Measurements from ENCODE around the gene TMEM178B. TPM values are rescaled to one million over a fixed set of nuclear protein-coding genes. Genes with fewer than 3 reads are reported as not detected.

Gene TMEM178B
- total RNA-seq, 1 experiment from 2014 or later: 0.11 TPM

- Histone ChIP-seq H3K4me1 (peaks cover 2% of the 10 kb centered on the region; the same call in 1 of the 2 replicates), H3K36me3 (ENCODE audit: control insufficient read depth, insufficient read depth, low read length) (no peaks in the 10 kb centered on the region), H3K27me3 (replicated peaks; ENCODE audit: control insufficient read depth, insufficient read depth, low read length) (no peaks in the 10 kb centered on the region), H3K4me3 (ENCODE audit: low read depth, low read length) (no peak overlapping the region), H3K9me3 (no peaks in the 10 kb centered on the region)
- Mint-ChIP-seq H3K4me3 (ENCODE audit: unreplicated experiment) (no peak overlapping the region), H3K36me3 (ENCODE audit: insufficient read depth, unreplicated experiment) (no peaks in the 10 kb centered on the region), H3K4me1 (ENCODE audit: low read depth, unreplicated experiment) (peaks cover 4% of the 10 kb centered on the region), H3K9me3 (ENCODE audit: unreplicated experiment) (no peaks in the 10 kb centered on the region), H3K27me3 (ENCODE audit: insufficient read depth, unreplicated experiment) (peaks cover 8% of the 10 kb centered on the region), H3K27ac (ENCODE audit: unreplicated experiment) (no peak overlapping the region)
- DNase-seq: no peak
- intact Hi-C loops (cut with micrococcal nuclease; ENCODE audit: unreplicated experiment): no loop called here
- ChIA-PET CTCF (interaction anchor here (0.5 kb wide), 1 partner anchor 224 kb away, joined by 3 read pairs; no protein-coding TSS in a partner anchor), POLR2A (no interaction called here)
- TF ChIP-seq, protein P1, sequence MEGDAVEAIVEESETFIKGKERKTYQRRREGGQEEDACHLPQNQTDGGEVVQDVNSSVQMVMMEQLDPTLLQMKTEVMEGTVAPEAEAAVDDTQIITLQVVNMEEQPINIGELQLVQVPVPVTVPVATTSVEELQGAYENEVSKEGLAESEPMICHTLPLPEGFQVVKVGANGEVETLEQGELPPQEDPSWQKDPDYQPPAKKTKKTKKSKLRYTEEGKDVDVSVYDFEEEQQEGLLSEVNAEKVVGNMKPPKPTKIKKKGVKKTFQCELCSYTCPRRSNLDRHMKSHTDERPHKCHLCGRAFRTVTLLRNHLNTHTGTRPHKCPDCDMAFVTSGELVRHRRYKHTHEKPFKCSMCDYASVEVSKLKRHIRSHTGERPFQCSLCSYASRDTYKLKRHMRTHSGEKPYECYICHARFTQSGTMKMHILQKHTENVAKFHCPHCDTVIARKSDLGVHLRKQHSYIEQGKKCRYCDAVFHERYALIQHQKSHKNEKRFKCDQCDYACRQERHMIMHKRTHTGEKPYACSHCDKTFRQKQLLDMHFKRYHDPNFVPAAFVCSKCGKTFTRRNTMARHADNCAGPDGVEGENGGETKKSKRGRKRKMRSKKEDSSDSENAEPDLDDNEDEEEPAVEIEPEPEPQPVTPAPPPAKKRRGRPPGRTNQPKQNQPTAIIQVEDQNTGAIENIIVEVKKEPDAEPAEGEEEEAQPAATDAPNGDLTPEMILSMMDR (IDR thresholded peaks at IDR 0.05; ENCODE audit: insufficient read depth in 1 of 2, low read depth in 1 of 2, low read length in 1 of 2, severe bottlenecking in 1 of 2, unreplicated experiment in 1 of 2): no peak
- BruUV-seq (replicated peaks): no TSS peak
Measured at GRCh38 chr7:141386881-141387280, 313.0 kb downstream of the TMEM178B start.

GRCh38 chr7:141387521-141388217, 313.8 kb downstream of the TMEM178B start:
- no peak overlapping the region for H3K27ac Mint-ChIP-seq (ENCODE audit: unreplicated experiment)
- POLR2A ChIA-PET: no interaction called here
- Histone ChIP-seq H3K9me3 (no peaks in the 10 kb centered on the region), H3K36me3 (ENCODE audit: control insufficient read depth, insufficient read depth, low read length) (no peaks in the 10 kb centered on the region), H3K27me3 (replicated peaks; ENCODE audit: control insufficient read depth, insufficient read depth, low read length) (no peaks in the 10 kb centered on the region), H3K4me1 (no peaks in the 10 kb centered on the region), H3K4me3 (ENCODE audit: low read depth, low read length) (no peak overlapping the region)
- peaks cover 11% of the 10 kb centered on the region for H3K27me3 Mint-ChIP-seq (ENCODE audit: insufficient read depth, unreplicated experiment)
- H3K9me3 Mint-ChIP-seq (ENCODE audit: unreplicated experiment): no peaks in the 10 kb centered on the region
- intact Hi-C loops (cut with micrococcal nuclease; ENCODE audit: unreplicated experiment): no loop called here
- H3K36me3 Mint-ChIP-seq (ENCODE audit: insufficient read depth, unreplicated experiment): no peaks in the 10 kb centered on the region
- no peak overlapping the region for H3K4me3 Mint-ChIP-seq (ENCODE audit: unreplicated experiment)
- DNase-seq: no peak
- BruUV-seq (replicated peaks): no TSS peak
- H3K4me1 Mint-ChIP-seq (ENCODE audit: low read depth, unreplicated experiment): no peaks in the 10 kb centered on the region
- TF ChIP-seq, protein P1 (IDR thresholded peaks at IDR 0.05; ENCODE audit: insufficient read depth in 1 of 2, low read depth in 1 of 2, low read length in 1 of 2, severe bottlenecking in 1 of 2, unreplicated experiment in 1 of 2): no peak
- CTCF ChIA-PET: interaction anchor here (0.5 kb wide), 1 partner anchor 225 kb away, joined by 3 read pairs; no protein-coding TSS in a partner anchor

DNA sequence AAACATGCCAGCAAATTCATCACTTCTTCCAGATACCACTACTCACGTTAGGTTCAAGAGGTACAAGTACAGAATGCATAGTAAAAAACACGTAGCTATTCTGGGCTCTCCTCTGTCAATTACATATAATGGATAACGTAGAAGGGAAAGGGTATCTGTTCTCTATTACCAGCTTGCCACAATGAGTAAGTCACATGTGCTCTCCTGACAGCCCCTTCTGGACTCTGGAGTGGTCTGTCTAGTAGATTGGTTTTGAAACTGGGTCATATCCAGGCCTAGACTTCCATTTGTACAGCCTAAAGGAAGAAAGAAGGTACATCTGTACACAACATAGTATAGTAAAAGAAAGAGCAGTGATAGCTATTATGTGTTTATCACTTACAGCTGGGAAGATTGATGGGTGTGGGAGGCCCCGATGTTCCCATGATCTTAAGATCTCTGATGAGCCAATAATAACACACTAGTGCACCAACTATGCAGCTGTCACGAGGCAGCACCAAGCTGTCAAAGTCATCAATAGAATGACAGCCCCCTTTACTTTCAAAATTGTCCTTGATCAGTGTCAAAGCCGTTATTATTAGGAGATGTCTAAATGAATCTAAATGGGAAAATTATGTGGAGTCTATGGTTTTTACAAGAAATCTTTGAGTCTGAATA, 315.4 kb downstream of the TMEM178B start:
- Histone ChIP-seq H3K36me3 (ENCODE audit: control insufficient read depth, insufficient read depth, low read length) (no peaks in the 10 kb centered on the region), H3K4me1 (no peaks in the 10 kb centered on the region), H3K4me3 (ENCODE audit: low read depth, low read length) (no peak overlapping the region), H3K27me3 (replicated peaks; ENCODE audit: control insufficient read depth, insufficient read depth, low read length) (no peaks in the 10 kb centered on the region), H3K9me3 (no peaks in the 10 kb centered on the region)
- H3K27me3 Mint-ChIP-seq (ENCODE audit: insufficient read depth, unreplicated experiment): peaks cover 11% of the 10 kb centered on the region
- H3K4me3 Mint-ChIP-seq (ENCODE audit: unreplicated experiment): no peak overlapping the region
- TF ChIP-seq, protein P1 (IDR thresholded peaks at IDR 0.05; ENCODE audit: insufficient read depth in 1 of 2, low read depth in 1 of 2, low read length in 1 of 2, severe bottlenecking in 1 of 2, unreplicated experiment in 1 of 2): no peak
- no peak overlapping the region for H3K27ac Mint-ChIP-seq (ENCODE audit: unreplicated experiment)
- H3K4me1 Mint-ChIP-seq (ENCODE audit: low read depth, unreplicated experiment): no peaks in the 10 kb centered on the region
- intact Hi-C loops (cut with micrococcal nuclease; ENCODE audit: unreplicated experiment): no loop called here
- H3K9me3 Mint-ChIP-seq (ENCODE audit: unreplicated experiment): no peaks in the 10 kb centered on the region
- ChIA-PET CTCF (no interaction called here), POLR2A (no interaction called here)
- no peaks in the 10 kb centered on the region for H3K36me3 Mint-ChIP-seq (ENCODE audit: insufficient read depth, unreplicated experiment)
- no peak for DNase-seq
- no TSS peak for BruUV-seq (replicated peaks)

Data from Caco-2 (cell line).